Body of pancreas (tissue), 4 donors: ENCODE results near the gene TMEM50B.

ENCODE experiments used
- CTCF ChIP-seq, 7 experiments: fragments of 450-650 bp in 4 of 7; fragments of 200-600 bp in 3 of 7; sonication (generic) in 3 of 7; IDR thresholded peaks; one replicate each; pipeline ENCODE4 v1.5.1; 2016 to 2019; ENCODE audit warnings: antibody characterized with exemption in 7 of 7
- POLR2A ChIP-seq, 3 donors: fragments of 450-650 bp; IDR thresholded peaks; one replicate each; pipeline ENCODE4 v1.6.1; 2016; ENCODE audit warnings: antibody characterized with exemption in 3 of 3, mild to moderate bottlenecking in 2 of 3

- TF ChIP-seq POLR2A (IDR thresholded peaks at IDR 0.05) = no peak
- TF ChIP-seq CTCF (IDR thresholded peaks at IDR 0.05) = no peak
Measured at GRCh38 chr21:33473344-33473743, 6.4 kb downstream of the TMEM50B start.
